ENCODE data around the gene HOXB3. TPM values are rescaled to one million over a fixed set of nuclear protein-coding genes. Genes with fewer than 3 reads are reported as not detected.

HOXB3 gene
- total and polyA plus RNA-seq, 12 donors: 0.24 to 5.9 (median 1.1) TPM

DNA sequence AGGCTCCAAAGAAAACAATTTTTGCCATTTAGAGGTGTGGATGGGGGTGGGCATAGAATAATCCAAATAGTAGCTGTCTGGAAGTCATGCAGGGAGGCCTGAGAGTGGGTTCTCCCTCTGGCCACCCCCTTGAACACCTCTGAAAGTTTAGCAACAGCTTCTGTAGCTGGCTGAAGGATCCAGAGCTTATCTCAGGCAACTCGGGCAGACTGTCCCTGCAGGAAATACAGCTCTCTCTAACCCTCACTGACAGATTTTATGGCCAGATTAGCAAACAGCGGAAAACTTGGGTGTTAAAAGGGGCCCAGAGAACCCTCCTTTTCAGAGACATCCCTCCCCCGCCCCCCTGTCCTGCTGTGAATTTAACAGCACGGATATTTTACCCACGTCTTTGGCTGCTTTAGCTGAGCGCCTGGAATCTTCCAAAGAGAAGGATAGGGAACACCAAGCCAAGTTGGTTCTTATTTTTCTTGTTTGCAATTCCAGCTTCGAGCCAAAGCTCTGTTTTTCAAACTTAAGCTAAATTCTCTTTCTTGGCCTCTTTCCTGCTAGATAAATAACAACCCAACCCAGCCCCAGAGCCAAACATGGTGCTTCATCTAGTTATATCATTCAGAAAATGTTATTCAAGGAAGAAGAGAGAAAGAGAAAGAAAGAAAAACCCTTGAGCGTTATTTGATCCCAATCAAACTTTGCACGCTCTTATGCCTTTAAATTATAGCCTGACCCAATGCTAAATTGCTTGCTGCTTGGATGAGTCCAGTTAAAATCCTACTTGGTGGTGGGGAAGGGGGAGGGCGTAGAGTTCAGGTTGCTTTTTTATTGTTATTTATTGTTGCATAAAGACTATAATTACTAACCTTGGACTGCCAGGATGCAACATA lies 42.9 kb downstream of the HOXB3 start:
- peak overlapping the region in 8 of 10 donors; percentile 4 to 36 (median 19) for H3K4me3 ChIP-seq
- ATAC-seq (no peak), DNase-seq (no peak)
- H3K27me3 ChIP-seq: peaks cover 2 to 100% (median 98%) of the 10 kb centered on the region in 7 donors
- WGBS, 2 donors: 26% methylated on average over 10 of the region's 10 CpGs
- no peaks in the 10 kb centered on the region for H3K9me3 ChIP-seq
- H3K27ac ChIP-seq: peak overlapping the region in 9 of 10 donors; percentile 35 to 92 (median 64)
- TF ChIP-seq, protein P1, sequence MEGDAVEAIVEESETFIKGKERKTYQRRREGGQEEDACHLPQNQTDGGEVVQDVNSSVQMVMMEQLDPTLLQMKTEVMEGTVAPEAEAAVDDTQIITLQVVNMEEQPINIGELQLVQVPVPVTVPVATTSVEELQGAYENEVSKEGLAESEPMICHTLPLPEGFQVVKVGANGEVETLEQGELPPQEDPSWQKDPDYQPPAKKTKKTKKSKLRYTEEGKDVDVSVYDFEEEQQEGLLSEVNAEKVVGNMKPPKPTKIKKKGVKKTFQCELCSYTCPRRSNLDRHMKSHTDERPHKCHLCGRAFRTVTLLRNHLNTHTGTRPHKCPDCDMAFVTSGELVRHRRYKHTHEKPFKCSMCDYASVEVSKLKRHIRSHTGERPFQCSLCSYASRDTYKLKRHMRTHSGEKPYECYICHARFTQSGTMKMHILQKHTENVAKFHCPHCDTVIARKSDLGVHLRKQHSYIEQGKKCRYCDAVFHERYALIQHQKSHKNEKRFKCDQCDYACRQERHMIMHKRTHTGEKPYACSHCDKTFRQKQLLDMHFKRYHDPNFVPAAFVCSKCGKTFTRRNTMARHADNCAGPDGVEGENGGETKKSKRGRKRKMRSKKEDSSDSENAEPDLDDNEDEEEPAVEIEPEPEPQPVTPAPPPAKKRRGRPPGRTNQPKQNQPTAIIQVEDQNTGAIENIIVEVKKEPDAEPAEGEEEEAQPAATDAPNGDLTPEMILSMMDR (IDR thresholded peaks at IDR 0.05): no peak
- peaks cover 0 to 31% (median 16%) of the 10 kb centered on the region in 9 donors for H3K4me1 ChIP-seq
- intact Hi-C loops (cut with DNase I): no loop called here
- H3K36me3 ChIP-seq: peaks cover 0 to 4% (median 0%) of the 10 kb centered on the region in 9 donors

DNA sequence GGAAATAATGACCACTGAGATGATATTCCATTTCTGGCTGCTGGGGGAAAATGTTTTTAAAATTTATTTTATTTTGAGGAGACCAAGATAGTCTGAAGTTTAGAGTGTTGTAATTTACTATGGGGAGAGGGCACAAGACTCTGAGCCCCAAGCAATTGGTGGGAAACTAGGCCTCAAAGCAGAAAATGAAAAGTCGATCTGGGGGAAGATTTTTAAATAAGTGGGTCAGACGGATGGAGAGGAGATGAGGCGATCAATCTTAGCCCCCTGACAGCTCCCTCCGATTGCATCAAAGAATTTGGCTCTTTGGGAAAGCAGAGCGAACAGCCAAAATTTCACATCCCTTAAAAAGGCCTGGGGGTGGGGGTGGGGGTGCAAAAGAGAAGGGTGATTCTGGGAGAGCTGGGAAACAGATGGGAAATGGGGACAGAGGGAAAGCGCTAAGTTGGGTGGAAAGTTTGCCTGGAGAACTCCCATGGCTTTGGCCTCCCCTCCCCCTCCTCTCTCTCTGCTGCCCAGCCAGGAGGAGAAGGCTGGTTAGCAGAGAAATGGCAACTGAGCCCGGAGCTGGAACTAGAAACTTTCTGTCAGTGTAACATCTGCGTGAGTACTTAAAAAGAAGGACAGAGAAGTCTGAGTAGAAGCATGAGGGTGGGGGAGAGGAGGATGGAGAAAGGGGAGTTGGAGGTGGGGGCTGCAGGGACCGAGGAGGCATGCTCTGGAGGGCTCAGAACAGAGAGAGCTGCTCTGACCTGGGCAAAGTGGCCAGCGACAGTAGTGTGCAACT lies 43.7 kb downstream of the HOXB3 start:
- intact Hi-C loops (cut with DNase I): no loop called here
- Histone ChIP-seq H3K4me1 (peaks cover 0 to 38% (median 17%) of the 10 kb centered on the region in 9 donors), H3K9me3 (no peaks in the 10 kb centered on the region), H3K27me3 (peaks cover 9 to 100% (median 98%) of the 10 kb centered on the region in 7 donors), H3K4me3 (peak overlapping the region in 6 of 10 donors; percentile 6 to 36 (median 22)), H3K27ac (peak overlapping the region in 8 of 10 donors; percentile 44 to 92 (median 67)), H3K36me3 (peaks cover 0 to 2% (median 0%) of the 10 kb centered on the region in 9 donors)
- DNase-seq (no peak), ATAC-seq (no peak)
- TF ChIP-seq, protein P1 (IDR thresholded peaks at IDR 0.05): no peak
- WGBS, 2 donors: 32 to 35% methylated on average over 10 of the region's 10 CpGs

DNA sequence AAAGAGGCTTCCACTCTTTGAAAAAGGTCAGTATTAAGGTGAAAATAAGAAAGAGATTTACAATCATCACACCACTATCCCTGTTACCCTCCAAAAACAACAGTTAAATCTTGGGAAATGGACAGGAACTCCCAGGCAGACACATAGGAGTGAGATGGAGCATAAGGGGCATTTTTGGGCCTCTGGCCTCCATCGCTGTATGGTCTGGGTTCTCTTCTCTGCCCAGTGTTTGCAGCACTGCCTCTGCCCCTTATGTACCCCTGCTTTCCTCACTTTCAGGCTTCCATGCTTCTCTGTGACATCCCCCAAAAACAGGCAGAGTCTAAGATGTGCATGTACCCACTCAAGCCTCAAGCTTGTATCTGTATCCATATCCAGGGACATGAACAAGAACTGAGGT lies 44.5 kb downstream of the HOXB3 start:
- Histone ChIP-seq H3K27ac (peak overlapping the region in 9 of 10 donors; percentile 44 to 92 (median 88)), H3K9me3 (no peaks in the 10 kb centered on the region), H3K4me3 (peak overlapping the region in 3 of 10 donors; percentile 58 to 67 (median 63)), H3K36me3 (no peaks in the 10 kb centered on the region), H3K4me1 (peaks cover 0 to 45% (median 17%) of the 10 kb centered on the region in 9 donors), H3K27me3 (peaks cover 9 to 100% (median 96%) of the 10 kb centered on the region in 7 donors)
- 89 to 92% methylated on average over 1 of the region's 1 CpG for WGBS, 2 donors
- DNase-seq (no peak), ATAC-seq (no peak)
- intact Hi-C loops (cut with DNase I): no loop called here
- TF ChIP-seq, protein P1 (IDR thresholded peaks at IDR 0.05): no peak

DNA sequence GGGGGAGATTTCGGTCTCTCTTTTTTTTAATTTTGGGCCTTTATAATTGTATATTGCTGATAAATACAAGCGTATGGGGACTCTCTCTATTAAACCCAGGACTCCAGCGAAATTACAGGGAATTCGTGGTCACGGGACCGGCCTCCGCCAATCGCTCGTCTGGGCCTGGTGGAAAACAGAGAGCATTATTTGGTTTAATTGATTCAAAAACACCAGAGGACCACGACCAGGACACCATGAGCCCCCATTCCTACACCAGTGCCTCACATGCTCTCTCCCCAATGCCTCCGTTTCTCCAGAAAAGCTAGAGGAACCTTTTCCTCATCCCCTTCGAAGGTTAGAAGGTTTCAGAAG lies 45.0 kb downstream of the HOXB3 start, which contains the start of gene HOXB2:
HOXB2 (minus strand) TSS at position 88 of the 354 bp plus-strand sequence. CDS start 198 bp downstream, outside the sequence.
- no peaks in the 10 kb centered on the region for H3K36me3 ChIP-seq
- peak in 1 of 8 donors; percentile 19 for ATAC-seq
- peak within 1 kb of the TSS; percentile 44 to 92 (median 86) for H3K27ac ChIP-seq
- intact Hi-C loops (cut with DNase I): no loop called here
- H3K4me1 ChIP-seq: peaks cover 0 to 45% (median 17%) of the 10 kb centered on the region in 9 donors
- H3K27me3 ChIP-seq: peaks cover 9 to 100% (median 95%) of the 10 kb centered on the region in 7 donors
- peak in 1 of 2 donors; percentile 37 for DNase-seq
- WGBS, 2 donors: 16 to 19% methylated on average over 12 of the region's 12 CpGs
- no peaks in the 10 kb centered on the region for H3K9me3 ChIP-seq
- TF ChIP-seq, protein P1 (IDR thresholded peaks at IDR 0.05): no peak
- H3K4me3 ChIP-seq: peak within 1 kb of the TSS; percentile 47 to 67 (median 60)

All from heart right ventricle (tissue), 16 donors.